OCI-LY1 (cell line): Measurements from ENCODE around the gene TNS3.

Experiments
- H2AFZ ChIP-seq: fragments of 200-600 bp; sonication (generic), shearing (Covaris generic); 2 replicates; pipeline ENCODE4 v1.6.0; 2014; ENCODE audit warnings: antibody characterized with exemption, mild to moderate bottlenecking, low read length
- H3F3A ChIP-seq: fragments of 200-600 bp; sonication (generic), shearing (Covaris generic); 2 replicates; pipeline ENCODE4 v1.6.0; 2014; ENCODE audit warnings: mild to moderate bottlenecking, antibody characterized with exemption, low read length, moderate library complexity; ENCODE audit not compliant: insufficient read depth
- H3K27ac ChIP-seq: fragments of 200-600 bp; sonication (generic); 2 replicates; pipeline ENCODE4 v1.5.1; 2014; ENCODE audit warnings: low read length, mixed run types, mild to moderate bottlenecking, low read depth; ENCODE audit not compliant: poor library complexity, severe bottlenecking
- H3K27me3 ChIP-seq: fragments of 200-600 bp; sonication (generic); 2 replicates; pipeline ENCODE4 v1.6.0; 2014; ENCODE audit warnings: antibody characterized with exemption, mild to moderate bottlenecking, low read length, moderate library complexity; ENCODE audit not compliant: insufficient read depth
- H3K36me3 ChIP-seq: fragments of 200-600 bp; sonication (generic); 2 replicates; pipeline ENCODE4 v1.6.1; 2014; ENCODE audit warnings: mild to moderate bottlenecking, antibody characterized with exemption, low read length, moderate library complexity, mixed read lengths; ENCODE audit not compliant: insufficient read depth
- H3K4me1 ChIP-seq: fragments of 200-600 bp; sonication (generic); 2 replicates; pipeline ENCODE4 v1.5.1; 2014; ENCODE audit warnings: mild to moderate bottlenecking, low read length, moderate library complexity; ENCODE audit not compliant: insufficient read depth, severe bottlenecking
- H3K4me2 ChIP-seq: fragments of 200-600 bp; sonication (generic), shearing (Covaris generic); 2 replicates; pipeline ENCODE4 v1.6.1; 2014; ENCODE audit warnings: low read length
- H3K4me3 ChIP-seq: fragments of 200-600 bp; sonication (generic); 2 replicates; pipeline ENCODE4 v1.5.1; 2014; ENCODE audit warnings: low read length, low read depth, mild to moderate bottlenecking, mixed read lengths; ENCODE audit not compliant: poor library complexity, severe bottlenecking
- H3K79me2 ChIP-seq: fragments of 200-600 bp; shearing (Covaris generic); 2 replicates; pipeline ENCODE4 v1.6.1; 2016; ENCODE audit warnings: mixed run types, low read length, mixed read lengths; ENCODE audit not compliant: insufficient read depth
- H3K9ac ChIP-seq: fragments of 200-600 bp; sonication (generic), shearing (Covaris generic); 2 replicates; pipeline ENCODE4 v1.6.1; 2014; ENCODE audit warnings: mild to moderate bottlenecking, low read length, mixed read lengths
- H3K9me2 ChIP-seq: fragments of 200-600 bp; sonication (generic), shearing (Covaris generic); 2 replicates; pipeline ENCODE4 v1.6.1; 2014; ENCODE audit warnings: low read depth, mild to moderate bottlenecking, low read length, mixed read lengths
- H3K9me3 ChIP-seq: fragments of 200-600 bp; shearing (Covaris generic); 2 replicates; pipeline ENCODE4 v1.6.1; 2014; ENCODE audit warnings: low read length, mixed read lengths
- H4K20me1 ChIP-seq: fragments of 200-600 bp; sonication (generic), shearing (Covaris generic); 2 replicates; pipeline ENCODE4 v1.6.0; 2016; ENCODE audit warnings: mild to moderate bottlenecking, low read length; ENCODE audit not compliant: insufficient read depth
- EZH2 ChIP-seq: fragments of 200-600 bp; sonication (generic), shearing (Covaris generic); IDR thresholded peaks from 2 replicates; pipeline ENCODE4 v1.8.0; 2017; ENCODE audit warnings: borderline replicate concordance, mixed run types, mild to moderate bottlenecking, antibody characterized with exemption, low read length, moderate library complexity, mixed read lengths
- TF ChIP-seq, protein P1 (sequence below): fragments of 200-600 bp; sonication (generic), shearing (Covaris generic); IDR thresholded peaks from 2 replicates; pipeline ENCODE4 v1.5.1; 2017; ENCODE audit warnings: mild to moderate bottlenecking, antibody characterized with exemption, low read length, moderate library complexity, mixed read lengths

TNS3 gene

DNA sequence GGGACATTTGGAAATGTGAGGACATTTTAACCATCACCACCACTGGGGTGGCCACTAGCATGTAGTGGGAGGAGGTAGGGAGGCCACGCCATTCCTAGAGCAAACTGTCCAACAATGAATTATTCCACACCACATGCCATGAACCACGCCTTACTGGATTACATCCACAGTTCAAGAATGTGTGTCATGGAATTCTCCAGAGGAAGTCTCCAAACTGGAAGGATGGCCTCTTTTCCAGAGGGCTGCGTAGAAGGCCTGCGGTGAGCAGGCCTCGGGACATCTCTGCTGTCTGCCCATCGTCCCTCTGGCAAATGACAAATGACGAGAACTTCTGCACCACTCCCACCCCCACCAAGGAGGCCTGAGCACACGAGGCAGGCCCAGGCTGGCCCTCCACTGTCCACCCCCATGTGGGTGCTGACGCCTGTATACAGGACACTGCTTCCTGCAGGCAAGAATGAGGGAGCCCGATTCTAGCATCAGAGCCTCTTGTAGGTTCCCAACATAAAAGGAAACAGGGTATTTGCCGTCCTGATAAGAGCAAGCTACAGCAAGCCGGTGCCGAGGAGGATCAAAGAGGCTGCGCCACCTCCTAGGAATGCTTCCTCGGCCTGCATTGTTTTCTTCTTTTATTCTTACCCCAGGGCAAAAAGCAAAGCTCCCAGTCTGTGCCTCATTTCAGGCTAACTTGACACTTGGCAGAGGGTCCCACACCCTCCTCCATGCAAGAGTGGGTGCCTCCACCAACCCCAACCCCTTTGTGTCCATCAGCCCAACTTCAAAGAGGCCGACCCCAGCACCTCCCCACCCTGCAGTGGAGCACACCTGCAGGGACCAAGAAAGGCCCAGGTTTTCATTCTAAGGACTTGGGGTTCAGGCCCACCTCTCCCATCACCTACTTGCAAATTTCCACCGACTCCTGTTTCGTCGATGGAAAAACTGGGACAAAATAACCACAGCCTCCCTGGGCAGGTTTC, 23.9 kb downstream of the TNS3 start:
- Histone ChIP-seq H3K27me3 (no peaks in the 10 kb centered on the region), H2AFZ (no peak overlapping the region), H3K36me3 (peaks cover 80% of the 10 kb centered on the region), H3K9ac (no peak overlapping the region), H3F3A (no peaks in the 10 kb centered on the region), H3K79me2 (peaks cover 52% of the 10 kb centered on the region), H4K20me1 (no peaks in the 10 kb centered on the region), H3K9me3 (no peaks in the 10 kb centered on the region), H3K9me2 (no peaks in the 10 kb centered on the region), H3K27ac (no peak overlapping the region), H3K4me3 (no peak overlapping the region), H3K4me1 (peaks cover 4% of the 10 kb centered on the region), H3K4me2 (no peak overlapping the region)
- no peak for TF ChIP-seq EZH2
- TF ChIP-seq, protein P1, sequence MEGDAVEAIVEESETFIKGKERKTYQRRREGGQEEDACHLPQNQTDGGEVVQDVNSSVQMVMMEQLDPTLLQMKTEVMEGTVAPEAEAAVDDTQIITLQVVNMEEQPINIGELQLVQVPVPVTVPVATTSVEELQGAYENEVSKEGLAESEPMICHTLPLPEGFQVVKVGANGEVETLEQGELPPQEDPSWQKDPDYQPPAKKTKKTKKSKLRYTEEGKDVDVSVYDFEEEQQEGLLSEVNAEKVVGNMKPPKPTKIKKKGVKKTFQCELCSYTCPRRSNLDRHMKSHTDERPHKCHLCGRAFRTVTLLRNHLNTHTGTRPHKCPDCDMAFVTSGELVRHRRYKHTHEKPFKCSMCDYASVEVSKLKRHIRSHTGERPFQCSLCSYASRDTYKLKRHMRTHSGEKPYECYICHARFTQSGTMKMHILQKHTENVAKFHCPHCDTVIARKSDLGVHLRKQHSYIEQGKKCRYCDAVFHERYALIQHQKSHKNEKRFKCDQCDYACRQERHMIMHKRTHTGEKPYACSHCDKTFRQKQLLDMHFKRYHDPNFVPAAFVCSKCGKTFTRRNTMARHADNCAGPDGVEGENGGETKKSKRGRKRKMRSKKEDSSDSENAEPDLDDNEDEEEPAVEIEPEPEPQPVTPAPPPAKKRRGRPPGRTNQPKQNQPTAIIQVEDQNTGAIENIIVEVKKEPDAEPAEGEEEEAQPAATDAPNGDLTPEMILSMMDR = no peak

DNA sequence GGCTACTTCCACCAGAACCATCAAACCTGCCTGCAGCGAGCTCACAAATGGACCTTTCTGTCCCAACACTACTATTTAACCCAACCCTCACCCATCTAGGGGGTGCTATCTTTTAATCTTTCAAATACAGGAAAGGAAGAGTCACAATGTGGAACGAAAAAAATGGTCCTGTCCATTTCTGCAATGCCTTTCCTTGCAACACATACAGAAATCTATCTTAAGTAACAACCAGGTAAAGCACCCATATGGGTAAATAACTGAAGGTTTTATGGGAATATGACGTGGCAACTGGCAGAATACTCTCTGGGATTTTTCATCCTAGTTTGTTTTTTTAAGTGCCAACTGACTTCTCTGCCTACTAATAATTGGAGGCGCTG, 24.6 kb downstream of the TNS3 start:
- Histone ChIP-seq H3K9me3 (no peaks in the 10 kb centered on the region), H2AFZ (no peak overlapping the region), H3F3A (no peaks in the 10 kb centered on the region), H3K9me2 (no peaks in the 10 kb centered on the region), H3K4me3 (no peak overlapping the region), H3K79me2 (peaks cover 50% of the 10 kb centered on the region), H4K20me1 (no peaks in the 10 kb centered on the region), H3K9ac (no peak overlapping the region), H3K4me1 (peaks cover 11% of the 10 kb centered on the region), H3K27me3 (no peaks in the 10 kb centered on the region), H3K4me2 (no peak overlapping the region), H3K36me3 (peaks cover 76% of the 10 kb centered on the region), H3K27ac (no peak overlapping the region)
- no peak for TF ChIP-seq EZH2
- TF ChIP-seq, protein P1 = no peak

DNA sequence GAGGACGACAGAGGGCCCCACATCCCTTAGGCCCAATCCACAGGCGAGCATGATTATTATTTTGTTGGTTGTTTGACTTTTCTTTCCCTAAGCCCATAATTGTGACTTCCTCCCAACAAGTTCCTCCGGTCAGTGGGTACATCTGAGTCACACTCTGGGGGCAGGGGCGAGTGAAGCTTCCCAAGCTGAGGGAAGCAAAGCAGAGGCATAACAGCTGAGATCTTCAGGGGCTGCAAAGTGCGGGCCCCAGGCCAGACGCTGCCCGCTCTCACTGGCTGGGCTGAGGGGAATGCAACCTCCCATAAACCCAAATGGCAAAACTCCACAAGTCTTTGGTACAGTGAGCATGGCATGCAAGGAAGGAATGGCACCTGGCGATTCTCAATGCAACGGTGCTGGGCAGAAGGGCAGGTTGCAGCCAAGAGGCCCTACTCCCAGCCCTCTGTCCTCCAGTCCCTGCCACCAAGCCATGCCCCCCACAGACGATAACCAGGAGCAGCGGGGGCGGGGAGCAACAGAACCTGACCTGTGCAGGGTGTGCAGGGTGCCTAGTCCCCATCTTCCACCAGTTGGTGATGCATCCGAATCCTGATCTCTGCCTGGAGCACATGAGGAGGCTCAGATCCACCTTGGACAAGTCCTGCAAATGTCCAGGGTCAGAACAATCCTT, 25.3 kb downstream of the TNS3 start:
- Histone ChIP-seq H3K36me3 (peaks cover 70% of the 10 kb centered on the region), H3K79me2 (peaks cover 47% of the 10 kb centered on the region), H3K9me3 (no peaks in the 10 kb centered on the region), H3K4me3 (no peak overlapping the region), H3K4me2 (no peak overlapping the region), H3F3A (no peaks in the 10 kb centered on the region), H3K27ac (no peak overlapping the region), H3K9ac (no peak overlapping the region), H4K20me1 (no peaks in the 10 kb centered on the region), H3K9me2 (no peaks in the 10 kb centered on the region), H3K27me3 (no peaks in the 10 kb centered on the region), H2AFZ (no peak overlapping the region), H3K4me1 (peaks cover 18% of the 10 kb centered on the region)
- TF ChIP-seq EZH2 = no peak
- TF ChIP-seq, protein P1 = no peak
